Calu3 (cell line): Measurements from ENCODE around the gene PLA2G7. TPM values are rescaled to one million over a fixed set of nuclear protein-coding genes. Genes with fewer than 3 reads are reported as not detected.

ENCODE experiments used
- BruUV-seq: library from RNA; stranded (reverse); fragments of 400-500 nt; replicated peaks from 2 replicates; lab custom pipeline; 2021; lab: Mats Ljungman, UMichigan
- CTCF ChIA-PET: fragments of 300-600 bp; sonication (Branson Sonifier 250); formaldehyde crosslinking; loops from one replicate; lab custom pipeline; 2022; ENCODE audit warnings: antibody characterized with exemption; lab: Charles Lee
- DNase-seq: peaks from one replicate; pipeline ENCODE4 v3.0.0; 2022
- H3K27ac Mint-ChIP-seq: one replicate; pipeline ENCODE4 v1.8.0; 2022; ENCODE audit warnings: mixed read lengths; ENCODE audit not compliant: unreplicated experiment
- H3K27me3 Mint-ChIP-seq: one replicate; pipeline ENCODE4 v1.8.0; 2022; ENCODE audit warnings: mixed read lengths; ENCODE audit not compliant: unreplicated experiment
- H3K36me3 Mint-ChIP-seq: one replicate; pipeline ENCODE4 v1.8.0; 2022; ENCODE audit warnings: mild to moderate bottlenecking, moderate library complexity, mixed read lengths; ENCODE audit not compliant: insufficient read depth, unreplicated experiment
- H3K4me1 Mint-ChIP-seq: one replicate; pipeline ENCODE4 v1.8.0; 2022; ENCODE audit warnings: mild to moderate bottlenecking, low read depth, mixed read lengths; ENCODE audit not compliant: unreplicated experiment
- H3K4me3 Mint-ChIP-seq: one replicate; pipeline ENCODE4 v1.8.0; 2022; ENCODE audit warnings: mild to moderate bottlenecking, low read depth, moderate library complexity, mixed read lengths; ENCODE audit not compliant: unreplicated experiment
- H3K9me3 Mint-ChIP-seq: one replicate; pipeline ENCODE4 v1.8.0; 2022; ENCODE audit warnings: low read depth, mixed read lengths; ENCODE audit not compliant: unreplicated experiment
- intact Hi-C: fragments of 100-400 bp; cut with micrococcal nuclease; formaldehyde crosslinking; loops from one replicate; pipeline ENCODE4 v1.10.0; 2022; ENCODE audit not compliant: unreplicated experiment
- total RNA-seq: library from RNA; stranded (reverse); gene quantifications from 2 replicates; pipeline ENCODE4 v1.2.3, GENCODE V29; 2022
- TF ChIP-seq, protein P1 (sequence below): fragments of 200-600 bp; IDR thresholded peaks from one replicate; pipeline ENCODE4 v1.8.0; 2022; ENCODE audit warnings: antibody characterized with exemption; ENCODE audit not compliant: unreplicated experiment

Gene PLA2G7
- total RNA-seq, 1 experiment from 2014 or later: 1.9 TPM

DNA sequence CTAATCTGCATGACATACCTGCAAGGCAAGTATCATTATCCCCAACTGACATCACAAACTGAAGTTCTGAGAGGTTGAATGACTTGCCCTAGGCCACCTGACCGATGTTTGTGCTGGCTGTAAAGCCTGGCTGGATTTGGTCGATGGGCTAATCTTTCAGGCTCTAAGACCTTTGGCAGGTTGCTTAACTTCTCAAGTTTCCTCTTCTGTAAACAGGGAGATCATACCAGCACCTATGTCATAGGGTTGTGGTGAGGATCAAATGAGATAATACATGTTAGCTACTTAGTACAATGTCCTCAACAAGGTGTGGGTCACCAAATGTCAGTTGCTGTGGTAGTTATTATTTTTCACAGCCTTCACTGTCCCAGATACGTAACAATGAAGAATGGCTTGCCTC, 25.8 kb upstream of the PLA2G7 start:
- Mint-ChIP-seq H3K9me3 (peaks cover 3% of the 10 kb centered on the region), H3K27me3 (no peaks in the 10 kb centered on the region), H3K4me1 (no peaks in the 10 kb centered on the region), H3K4me3 (no peak overlapping the region), H3K27ac (no peak overlapping the region), H3K36me3 (no peaks in the 10 kb centered on the region)
- BruUV-seq: no TSS peak
- TF ChIP-seq, protein P1, sequence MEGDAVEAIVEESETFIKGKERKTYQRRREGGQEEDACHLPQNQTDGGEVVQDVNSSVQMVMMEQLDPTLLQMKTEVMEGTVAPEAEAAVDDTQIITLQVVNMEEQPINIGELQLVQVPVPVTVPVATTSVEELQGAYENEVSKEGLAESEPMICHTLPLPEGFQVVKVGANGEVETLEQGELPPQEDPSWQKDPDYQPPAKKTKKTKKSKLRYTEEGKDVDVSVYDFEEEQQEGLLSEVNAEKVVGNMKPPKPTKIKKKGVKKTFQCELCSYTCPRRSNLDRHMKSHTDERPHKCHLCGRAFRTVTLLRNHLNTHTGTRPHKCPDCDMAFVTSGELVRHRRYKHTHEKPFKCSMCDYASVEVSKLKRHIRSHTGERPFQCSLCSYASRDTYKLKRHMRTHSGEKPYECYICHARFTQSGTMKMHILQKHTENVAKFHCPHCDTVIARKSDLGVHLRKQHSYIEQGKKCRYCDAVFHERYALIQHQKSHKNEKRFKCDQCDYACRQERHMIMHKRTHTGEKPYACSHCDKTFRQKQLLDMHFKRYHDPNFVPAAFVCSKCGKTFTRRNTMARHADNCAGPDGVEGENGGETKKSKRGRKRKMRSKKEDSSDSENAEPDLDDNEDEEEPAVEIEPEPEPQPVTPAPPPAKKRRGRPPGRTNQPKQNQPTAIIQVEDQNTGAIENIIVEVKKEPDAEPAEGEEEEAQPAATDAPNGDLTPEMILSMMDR: no peak
- no peak for DNase-seq
- intact Hi-C loops: no loop called here
- CTCF ChIA-PET: no interaction called here

DNA sequence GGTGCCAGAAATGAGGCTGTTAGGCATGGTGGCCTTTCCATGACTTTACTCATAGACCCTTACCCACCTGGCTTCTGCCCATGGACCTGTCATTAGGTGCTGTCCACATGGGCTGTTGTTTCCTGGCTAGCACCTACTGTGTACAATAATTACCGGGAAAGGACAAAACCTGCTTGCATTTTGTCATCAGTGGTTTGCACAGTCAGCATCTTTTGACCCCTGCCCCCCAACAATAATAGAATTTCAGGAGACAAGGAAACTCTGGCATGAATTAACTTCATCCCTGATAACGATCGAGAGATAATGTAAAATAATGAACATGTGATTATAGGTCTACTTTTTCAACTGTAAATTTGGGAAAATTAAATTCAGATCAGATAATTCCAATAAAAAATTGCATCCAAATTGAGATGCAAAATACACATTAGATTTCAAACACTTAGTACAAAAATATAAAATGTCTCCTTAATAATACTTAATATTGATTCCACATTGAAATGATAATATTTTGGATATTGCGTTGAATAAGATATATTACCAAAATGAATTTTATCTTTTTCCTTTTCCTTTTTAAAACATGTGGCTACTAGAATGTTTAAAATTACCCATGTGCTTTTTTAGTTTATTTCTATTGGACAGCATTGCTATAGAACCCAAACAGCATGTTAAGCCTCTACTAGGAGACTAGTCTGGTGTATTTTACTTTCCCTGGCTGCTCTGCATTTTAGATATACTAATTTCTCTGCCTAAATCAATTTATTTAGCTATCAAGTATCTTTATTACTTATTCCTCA, 24.0 kb upstream of the PLA2G7 start:
- BruUV-seq: no TSS peak
- DNase-seq: no peak
- Mint-ChIP-seq H3K4me1 (no peaks in the 10 kb centered on the region), H3K27me3 (no peaks in the 10 kb centered on the region), H3K4me3 (no peak overlapping the region), H3K36me3 (no peaks in the 10 kb centered on the region), H3K27ac (no peak overlapping the region), H3K9me3 (no peaks in the 10 kb centered on the region)
- TF ChIP-seq, protein P1: no peak
- intact Hi-C loops: no loop called here
- CTCF ChIA-PET: no interaction called here

DNA sequence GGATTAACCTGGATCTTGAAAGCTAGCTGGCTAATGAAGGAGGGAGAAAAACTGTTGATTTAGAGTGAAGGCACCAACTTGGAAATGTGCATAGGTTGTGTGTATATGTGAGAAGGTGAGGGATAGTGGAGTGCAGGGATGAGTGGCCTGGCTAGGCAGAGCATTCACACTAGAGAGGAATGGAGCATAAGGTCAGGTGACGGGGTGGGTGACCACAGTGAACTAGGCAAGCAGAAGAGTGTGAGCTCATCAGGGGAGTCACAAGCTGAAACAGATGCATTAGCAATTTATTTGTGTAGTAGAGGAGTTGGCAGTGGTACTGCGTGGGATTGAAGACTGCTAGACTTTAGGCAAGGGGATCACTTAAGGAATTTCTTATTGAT, 22.0 kb upstream of the PLA2G7 start:
- CTCF ChIA-PET: no interaction called here
- no TSS peak for BruUV-seq
- TF ChIP-seq, protein P1: no peak
- Mint-ChIP-seq H3K4me3 (no peak overlapping the region), H3K36me3 (no peaks in the 10 kb centered on the region), H3K27ac (no peak overlapping the region), H3K9me3 (no peaks in the 10 kb centered on the region), H3K4me1 (no peaks in the 10 kb centered on the region), H3K27me3 (no peaks in the 10 kb centered on the region)
- no peak for DNase-seq
- intact Hi-C loops: no loop called here

DNA sequence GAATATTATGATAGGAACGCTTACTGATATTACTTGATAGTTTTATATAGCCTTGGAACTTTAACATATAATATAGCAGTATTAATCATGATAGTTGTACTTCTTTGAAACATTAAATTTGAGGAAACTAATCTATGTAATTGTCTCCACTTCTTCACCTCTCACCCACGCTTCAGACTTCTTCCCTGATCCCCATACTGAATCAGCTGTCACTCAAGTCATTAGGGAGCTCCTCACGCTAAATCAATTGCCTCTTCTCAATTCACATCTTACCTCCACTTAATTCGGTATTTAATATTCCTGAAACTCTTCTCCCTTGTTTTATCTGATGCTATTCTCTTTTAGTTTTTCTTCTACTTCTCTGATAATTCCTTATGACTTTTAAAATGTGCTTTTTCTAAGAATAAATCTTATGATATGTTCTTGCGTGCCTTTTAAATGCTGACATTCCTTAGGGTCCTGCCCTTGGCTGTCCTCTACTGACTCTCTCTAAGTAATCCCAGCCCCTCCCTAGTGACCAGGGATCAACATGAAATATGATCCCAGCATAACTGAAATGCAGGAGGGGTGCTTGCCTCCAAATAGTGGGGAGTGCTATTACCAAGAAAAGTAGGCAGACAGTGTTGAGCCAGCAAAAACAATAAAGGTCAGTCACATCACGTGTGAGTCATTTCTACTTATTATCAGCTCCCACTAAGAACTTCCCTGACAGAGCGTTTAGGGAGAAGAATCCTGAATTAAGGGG, 21.5 kb upstream of the PLA2G7 start:
- Mint-ChIP-seq H3K27ac (no peak overlapping the region), H3K36me3 (no peaks in the 10 kb centered on the region), H3K4me1 (no peaks in the 10 kb centered on the region), H3K27me3 (no peaks in the 10 kb centered on the region), H3K9me3 (no peaks in the 10 kb centered on the region), H3K4me3 (no peak overlapping the region)
- no peak for DNase-seq
- intact Hi-C loops: no loop called here
- TF ChIP-seq, protein P1: no peak
- BruUV-seq: no TSS peak
- CTCF ChIA-PET: no interaction called here
